LNCaP clone FGC (cell line): Measurements from ENCODE around the gene NEK6.

Source experiments
- DNase-seq: peaks from one replicate; pipeline ENCODE4 v3.0.0-alpha.2; 2011; ENCODE audit warnings: low read depth
- H3K4me3 ChIP-seq: 2 replicates; pipeline ENCODE4 v1.5.1; 2011; ENCODE audit warnings: mild to moderate bottlenecking, low read depth, low read length, control low read depth
- CTCF ChIP-seq: IDR thresholded peaks from 2 replicates; pipeline ENCODE4 v1.5.1; 2012; ENCODE audit warnings: mild to moderate bottlenecking; ENCODE audit not compliant: control insufficient read depth, insufficient read depth; ENCODE audit errors: extremely low read depth

Gene NEK6

GRCh38 chr9:124392871-124393460, 135.2 kb downstream of the NEK6 start:
- TF ChIP-seq CTCF = peak; percentile 63
- DNase-seq = no peak
- no peak overlapping the region for H3K4me3 ChIP-seq

GRCh38 chr9:124394167-124394566, 136.4 kb downstream of the NEK6 start:
- TF ChIP-seq CTCF = no peak
- no peak for DNase-seq
- H3K4me3 ChIP-seq = no peak overlapping the region

- no peak for TF ChIP-seq CTCF
- no peak for DNase-seq
- H3K4me3 ChIP-seq = no peak overlapping the region
These were observed 136.8 kb downstream of the NEK6 start for GRCh38 chr9:124394596-124394995.

- DNase-seq = no peak
- H3K4me3 ChIP-seq = no peak overlapping the region
- TF ChIP-seq CTCF = no peak
These were observed 138.1 kb downstream of the NEK6 start for GRCh38 chr9:124395826-124396225.

GRCh38 chr9:124398191-124398935, 140.6 kb downstream of the NEK6 start:
- H3K4me3 ChIP-seq = no peak overlapping the region
- TF ChIP-seq CTCF = no peak
- DNase-seq = no peak

GRCh38 chr9:124399323-124399967, 141.7 kb downstream of the NEK6 start:
- H3K4me3 ChIP-seq = no peak overlapping the region
- no peak for DNase-seq
- TF ChIP-seq CTCF = no peak
